Activated T-cell treated with anti-CD3 and anti-CD28 coated beads, Interleukin-2, amount 50 U/mL, for 1 hour (primary cell): ENCODE results near the gene PDLIM1.

Experiments used
- DNase-seq: peaks from one replicate; pipeline ENCODE4 v3.0.0-alpha.2; 2020

Gene PDLIM1

DNA sequence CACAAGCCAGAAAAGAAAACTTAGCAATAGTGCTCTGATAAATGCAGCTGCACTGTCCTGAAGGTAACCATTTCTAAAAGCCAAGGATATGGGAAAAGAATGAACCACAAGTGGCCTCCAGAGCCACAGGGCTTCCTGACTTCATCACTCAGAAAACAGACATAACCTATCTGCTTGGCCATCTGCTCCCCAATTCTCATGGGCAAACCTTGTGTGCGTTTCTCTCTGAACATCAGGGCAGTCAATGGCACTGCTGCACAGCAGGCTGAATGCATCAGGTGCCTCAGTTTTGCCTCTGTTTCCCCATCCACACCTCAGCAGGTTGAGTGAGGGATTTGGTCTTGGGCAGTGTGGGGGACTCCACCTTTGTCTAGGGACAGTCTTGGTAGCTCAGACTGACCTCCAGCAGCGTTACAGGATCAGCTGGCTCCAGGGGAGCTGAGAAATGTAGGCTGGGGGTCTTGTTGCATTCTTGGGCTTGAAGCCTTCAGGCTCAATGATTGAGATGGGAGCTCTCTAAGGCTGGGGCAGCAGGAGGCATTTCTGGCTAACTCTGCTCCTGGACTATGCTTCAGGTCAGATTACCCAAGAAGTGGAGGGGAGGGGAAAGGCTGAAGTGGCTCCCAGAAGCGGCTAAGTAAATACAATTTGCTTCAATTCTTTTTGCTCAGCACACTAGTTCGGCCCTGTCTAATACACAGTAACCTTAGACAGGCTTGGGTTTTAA is 23.6 kb upstream of the PDLIM1 start:
- no peak for DNase-seq

DNA sequence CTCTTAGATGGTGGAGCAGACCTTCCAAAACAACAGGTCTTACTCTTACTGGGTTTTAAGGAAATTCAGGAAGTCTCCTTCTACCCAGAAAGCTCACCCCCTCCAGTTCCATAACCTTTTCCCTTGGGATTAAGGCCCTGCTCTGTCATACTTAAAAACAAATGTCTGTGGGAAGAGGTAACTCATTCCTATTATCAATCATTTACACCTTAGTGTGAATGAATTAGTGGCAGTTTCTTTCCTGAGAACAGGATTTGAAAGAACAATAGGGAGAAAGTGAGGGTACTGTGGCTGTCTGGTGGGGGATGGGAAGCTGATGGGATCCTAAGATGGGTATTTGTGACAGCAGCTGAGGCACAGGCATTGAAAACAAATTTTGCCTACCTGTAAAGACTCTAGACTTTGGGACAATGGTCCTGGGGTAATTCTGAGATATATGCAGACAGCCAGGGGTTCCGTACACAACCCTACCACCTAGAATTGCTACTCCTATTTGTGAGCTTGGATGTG is 22.2 kb upstream of the PDLIM1 start:
- DNase-seq = no peak

DNA sequence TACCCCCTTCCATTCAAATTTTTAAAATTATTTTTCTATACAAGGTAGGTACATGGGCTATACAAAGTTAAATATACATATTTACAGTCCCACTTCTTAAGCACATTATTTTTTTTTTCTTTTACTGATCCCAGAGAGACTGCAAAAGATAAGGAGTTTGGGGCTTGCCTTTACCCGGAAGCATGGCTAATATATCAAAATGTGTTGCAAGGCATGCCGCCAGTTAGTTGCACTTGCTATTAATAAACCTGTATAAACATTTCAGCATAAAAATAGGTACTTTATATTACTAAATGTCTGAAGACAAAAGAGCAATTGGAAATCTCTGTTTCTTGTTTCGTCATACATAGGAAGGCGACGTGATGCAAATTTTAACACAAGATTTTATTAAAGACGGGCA is 21.5 kb upstream of the PDLIM1 start:
- no peak for DNase-seq

DNA sequence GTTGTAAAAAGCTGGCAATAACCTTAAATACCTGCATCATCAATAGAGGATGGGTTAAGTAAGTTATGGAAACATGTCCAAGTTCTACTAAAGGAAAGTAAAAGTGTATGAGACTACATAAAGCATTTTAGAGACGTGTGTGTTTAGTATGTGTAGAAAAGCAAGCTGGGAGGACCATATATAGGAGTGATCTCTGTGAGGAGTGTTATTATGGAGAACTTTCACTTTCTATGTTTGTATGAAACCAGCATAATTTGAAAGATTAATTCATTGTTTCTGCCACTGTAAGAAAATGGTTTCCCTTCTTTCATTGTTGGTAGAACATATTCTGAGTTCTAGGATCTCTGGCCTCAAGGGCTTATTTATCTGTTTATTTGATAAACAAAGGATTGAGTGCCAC is 19.2 kb upstream of the PDLIM1 start:
- no peak for DNase-seq

DNA sequence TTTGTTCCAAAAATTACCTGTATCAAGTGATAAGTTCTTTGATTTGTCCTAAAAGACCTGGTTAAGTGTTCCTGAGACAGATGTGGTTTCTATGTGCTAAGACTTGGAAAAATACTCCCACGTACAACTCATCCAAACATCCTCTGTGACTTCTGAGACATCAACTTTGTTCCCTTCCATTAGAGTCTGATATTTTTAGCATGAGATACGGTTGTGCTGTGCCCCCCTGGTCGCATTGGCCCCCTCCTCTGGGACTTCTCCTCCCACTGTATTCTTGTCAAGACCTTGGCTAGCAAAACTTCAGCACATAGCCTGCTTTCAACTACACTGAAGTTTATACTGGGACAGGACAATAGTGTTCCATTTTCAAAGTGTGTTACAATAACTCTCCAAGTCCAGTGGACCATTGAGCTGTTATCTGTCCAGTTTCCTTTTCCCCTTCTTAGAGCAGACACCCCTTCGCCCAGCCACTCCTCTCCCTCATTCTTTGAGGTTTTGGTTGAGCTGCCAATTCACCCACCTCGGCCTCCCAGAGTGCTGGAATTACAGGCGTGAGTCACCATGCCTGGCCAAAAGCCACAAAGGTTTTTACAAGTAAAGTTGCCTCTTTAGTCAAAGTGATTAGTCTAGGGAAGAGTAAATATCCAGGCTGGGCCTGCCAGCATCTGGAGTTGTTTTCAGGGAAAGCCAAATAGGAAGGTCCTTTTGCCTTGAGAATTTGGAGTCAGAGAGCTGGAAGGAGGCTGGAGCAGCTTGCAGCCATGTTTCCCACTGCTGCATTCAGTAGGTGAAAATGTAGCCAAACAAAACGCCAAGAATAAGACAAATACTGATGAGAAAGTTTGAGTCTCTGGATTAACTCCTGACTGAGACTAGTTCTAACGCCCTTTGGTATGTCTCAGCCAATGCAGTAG is 17.8 kb upstream of the PDLIM1 start:
- no peak for DNase-seq

DNA sequence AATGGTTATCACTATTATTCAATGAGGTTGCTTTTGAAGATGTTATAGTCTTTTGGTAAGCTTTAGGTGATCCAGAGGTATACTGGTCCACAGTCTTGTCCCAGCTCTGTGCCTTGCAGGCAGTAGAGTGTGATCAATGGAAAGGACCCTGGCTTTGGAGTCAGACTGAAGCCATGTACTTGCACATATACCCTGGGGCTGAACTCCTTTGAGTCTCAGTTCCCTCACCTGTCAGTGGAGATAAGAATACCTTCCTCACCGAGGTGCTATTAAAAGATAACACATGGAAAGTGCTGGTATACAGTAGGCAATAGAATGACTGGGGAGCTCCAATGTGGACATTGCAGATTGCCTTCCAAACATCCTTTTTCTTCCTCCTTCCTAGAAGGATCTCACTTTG is 16.0 kb upstream of the PDLIM1 start:
- no peak for DNase-seq

DNA sequence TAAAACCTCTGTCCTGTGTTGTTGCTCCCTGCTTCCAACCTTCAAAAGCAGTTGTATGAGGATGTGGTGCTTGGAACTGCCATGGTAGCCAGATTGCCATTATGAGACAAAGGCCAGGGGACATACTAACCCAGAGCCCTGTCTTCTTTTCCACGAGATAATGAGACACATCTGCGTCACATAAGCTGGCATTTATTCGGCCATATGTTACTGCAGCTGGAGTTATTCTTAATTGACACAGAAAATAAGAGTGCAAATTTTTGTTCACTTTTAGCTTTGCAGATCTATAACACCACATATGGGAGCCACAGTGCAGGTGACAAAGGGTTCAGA is 15.5 kb upstream of the PDLIM1 start:
- no peak for DNase-seq

DNA sequence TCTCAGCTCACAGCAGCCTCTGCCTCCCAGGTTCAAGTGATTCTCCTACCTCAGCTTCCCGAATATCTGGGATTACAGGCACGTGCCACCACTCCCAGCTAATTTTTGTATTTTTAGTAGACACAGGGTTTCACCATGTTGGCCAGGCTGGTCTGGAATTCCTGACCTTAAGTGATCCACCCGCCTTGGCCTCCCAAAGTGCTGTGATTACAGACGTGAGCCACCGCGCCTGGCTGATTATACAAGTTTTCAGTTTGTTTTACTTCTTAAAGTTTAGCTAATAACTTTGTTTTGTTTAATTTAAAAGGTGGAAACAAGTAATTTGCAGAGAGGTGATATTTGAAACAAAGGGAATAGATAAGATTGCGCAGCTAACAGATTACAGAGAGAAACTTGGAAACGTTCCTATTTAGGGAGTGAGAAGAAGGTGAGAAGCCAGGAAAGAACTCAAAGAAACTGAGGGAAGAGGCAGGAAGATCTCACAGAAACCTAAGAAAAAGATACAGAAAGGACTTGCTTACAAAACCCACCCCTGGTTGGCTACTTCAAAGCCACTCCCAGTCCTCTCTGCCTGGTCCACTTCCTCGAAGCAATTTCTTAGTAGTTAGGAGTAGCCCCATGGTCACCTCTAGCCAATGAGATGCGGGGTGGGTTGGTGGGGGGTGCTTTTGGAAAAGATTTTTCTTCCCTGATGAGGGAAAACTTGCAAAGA is 15.0 kb upstream of the PDLIM1 start:
- no peak for DNase-seq

DNA sequence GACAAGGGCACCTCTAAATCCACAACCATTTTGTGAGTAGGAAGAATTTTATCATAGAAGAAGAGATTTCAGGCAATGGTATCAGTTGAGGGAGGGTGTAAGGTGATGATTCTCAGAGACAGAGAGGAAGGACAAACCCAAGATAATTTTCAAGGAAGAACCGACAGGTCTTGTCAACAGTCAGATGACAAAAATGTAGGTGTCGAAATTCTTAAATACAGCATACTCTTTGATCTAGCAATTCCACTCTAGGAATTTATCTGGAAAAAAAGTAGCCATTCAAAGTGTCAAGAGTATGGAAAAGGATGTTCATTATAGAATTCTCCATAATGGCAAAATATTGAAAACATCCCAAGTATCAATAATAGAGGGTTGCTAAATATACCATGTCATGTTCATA is 14.2 kb upstream of the PDLIM1 start:
- no peak for DNase-seq

DNA sequence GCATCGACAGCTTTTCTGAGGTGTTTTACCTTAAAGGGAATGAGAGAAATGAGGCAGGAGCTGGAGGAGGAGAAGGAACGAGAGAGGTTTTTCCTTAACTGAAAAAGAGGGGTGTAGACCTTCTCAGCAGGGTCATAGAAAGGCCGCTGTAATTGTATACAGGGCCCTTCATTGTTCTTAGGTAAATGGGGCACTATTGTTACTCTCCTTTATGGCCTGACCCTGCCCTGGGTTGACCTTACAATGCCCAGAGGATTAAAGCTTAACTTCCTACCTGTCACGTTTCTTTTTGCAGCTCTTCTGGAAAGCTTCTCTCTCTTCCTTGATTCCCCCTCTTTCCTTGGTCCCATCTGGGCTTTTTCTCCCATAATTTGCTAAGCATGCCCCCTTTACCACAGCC is 13.7 kb upstream of the PDLIM1 start:
- DNase-seq = no peak

DNA sequence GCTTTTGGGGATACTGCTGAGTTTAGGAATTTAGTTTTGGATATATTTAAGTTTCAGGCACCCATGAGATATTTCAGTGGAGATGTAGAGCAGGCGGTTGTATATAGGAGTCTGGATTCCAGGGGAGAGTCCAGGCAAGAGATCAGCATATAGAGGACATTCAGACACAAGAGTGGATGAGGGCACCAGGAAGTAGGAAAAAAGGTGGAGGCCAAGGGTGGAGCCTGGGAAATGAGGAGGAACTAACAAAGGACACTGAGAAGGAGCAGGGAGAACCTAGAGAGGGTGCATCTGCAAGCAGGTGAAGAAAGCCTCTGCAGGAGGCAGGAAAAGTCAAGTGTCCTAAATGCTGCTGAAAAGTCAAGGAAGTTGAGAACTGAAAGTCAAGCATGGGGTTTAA is 13.1 kb upstream of the PDLIM1 start:
- no peak for DNase-seq

DNA sequence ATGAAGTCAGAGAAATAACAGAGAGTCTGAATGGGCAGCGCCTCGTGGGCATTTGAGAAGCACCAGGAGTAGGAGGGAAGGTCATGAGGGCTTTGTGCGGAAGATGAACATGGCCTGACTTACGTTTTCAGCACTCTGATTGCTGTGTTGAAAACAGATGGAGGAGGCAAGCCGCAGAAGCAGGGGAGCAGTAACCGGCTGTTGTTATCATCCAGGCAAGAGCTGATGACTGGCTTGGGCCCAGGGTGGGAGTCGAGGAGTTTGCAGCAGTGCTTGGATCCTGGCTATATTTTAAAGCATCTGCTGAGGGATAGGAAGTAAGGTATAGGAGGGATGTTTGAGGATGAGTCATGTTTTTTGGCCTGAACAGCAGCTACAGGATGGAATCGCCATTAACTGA is 12.7 kb upstream of the PDLIM1 start:
- no peak for DNase-seq

DNA sequence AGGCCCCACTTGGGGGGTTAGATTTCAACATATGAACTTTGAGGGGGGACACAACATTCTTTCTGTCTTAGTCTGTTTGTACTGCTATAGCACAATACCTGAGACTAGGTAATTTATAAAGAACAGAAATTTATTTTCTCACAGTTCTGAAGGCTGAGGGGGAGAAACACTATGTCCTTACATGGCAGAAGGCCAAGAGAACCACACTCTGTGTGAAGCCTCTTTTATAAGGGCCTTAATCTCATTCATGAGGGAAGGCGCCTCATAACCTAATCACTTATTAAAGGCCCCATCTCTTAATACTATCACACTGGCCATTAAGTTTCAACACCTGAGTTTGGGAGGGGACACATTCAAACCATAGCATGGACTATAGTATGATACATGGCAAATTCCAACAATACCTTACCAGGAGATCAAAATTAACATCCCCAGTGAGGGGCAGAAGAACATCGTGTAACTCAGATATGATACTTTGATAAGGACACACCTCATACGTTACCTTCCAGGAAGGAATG is 9.3 kb upstream of the PDLIM1 start:
- no peak for DNase-seq

DNA sequence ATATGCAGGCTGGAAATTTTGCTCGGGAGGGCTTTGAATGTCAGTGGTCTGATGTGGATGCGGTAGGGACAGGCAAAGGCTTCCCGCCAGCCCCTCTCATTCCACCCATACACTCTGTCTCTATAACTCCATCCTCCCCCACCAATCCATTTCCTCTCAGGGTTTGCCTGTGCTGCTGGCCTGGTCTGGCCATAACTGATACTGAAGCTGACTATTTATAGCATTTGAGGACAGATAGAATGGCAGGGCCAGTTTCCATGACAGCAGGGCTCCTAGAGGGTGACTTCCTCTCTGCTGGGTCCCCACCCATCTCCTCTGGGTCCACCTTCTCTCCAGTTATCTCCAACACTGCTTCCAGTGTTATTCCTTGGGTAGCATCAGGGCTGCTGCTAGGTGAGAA is 6.6 kb upstream of the PDLIM1 start:
- no peak for DNase-seq

DNA sequence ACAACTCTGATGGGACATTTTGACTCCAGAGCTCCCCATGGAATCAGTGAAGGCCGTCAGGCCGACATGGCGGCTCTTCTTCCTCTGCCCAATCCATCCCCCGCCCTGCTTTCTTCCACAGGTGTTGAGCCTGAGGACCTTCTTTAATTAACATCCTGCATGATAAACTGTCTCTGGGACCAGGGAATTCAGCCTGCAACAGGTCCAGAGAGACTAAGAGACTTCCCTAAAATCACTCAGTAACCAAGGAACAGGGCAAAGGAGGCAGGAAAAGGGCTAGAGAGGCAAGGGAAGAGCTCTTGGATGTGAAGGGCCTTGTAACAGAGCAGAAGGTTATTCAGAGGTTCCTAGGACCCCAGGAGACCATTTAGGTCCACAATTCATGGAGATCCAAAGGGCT is 6.0 kb upstream of the PDLIM1 start:
- no peak for DNase-seq

DNA sequence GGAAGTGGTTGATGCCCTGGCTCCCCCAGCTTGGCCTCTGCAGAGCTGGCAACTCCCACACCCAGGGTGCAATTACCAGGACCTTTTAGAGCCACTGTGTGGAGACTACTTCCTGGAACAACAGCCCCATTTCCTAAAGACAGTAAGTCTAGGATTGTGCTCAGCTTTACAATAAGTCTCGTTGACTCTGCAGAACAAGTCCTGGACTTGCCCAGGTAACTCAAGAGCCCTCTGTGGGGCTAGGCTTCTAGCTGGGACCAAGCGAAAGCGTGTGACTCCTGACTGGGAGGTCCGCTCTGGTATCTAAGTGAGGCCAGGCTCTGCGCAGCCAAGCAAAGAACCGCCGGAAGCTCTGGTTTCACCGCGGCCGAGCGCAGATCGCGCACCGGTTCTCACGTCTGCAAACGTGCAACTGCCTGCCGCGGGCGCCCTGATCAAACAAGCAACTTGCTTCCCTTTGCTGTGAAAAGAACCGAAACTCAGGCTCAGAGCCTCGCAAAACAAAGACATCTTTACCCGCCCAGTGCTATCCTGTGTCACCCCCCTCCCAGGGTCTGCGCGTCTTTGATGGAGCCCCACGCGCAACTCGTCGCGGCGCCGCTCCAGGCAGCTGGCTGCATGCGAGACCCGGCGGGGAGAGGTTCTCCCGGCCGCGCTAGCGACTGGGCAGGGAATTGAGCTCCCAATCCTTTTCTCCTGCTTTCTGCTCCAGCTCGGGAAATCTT is 4.4 kb upstream of the PDLIM1 start:
- DNase-seq = peak; percentile 26

DNA sequence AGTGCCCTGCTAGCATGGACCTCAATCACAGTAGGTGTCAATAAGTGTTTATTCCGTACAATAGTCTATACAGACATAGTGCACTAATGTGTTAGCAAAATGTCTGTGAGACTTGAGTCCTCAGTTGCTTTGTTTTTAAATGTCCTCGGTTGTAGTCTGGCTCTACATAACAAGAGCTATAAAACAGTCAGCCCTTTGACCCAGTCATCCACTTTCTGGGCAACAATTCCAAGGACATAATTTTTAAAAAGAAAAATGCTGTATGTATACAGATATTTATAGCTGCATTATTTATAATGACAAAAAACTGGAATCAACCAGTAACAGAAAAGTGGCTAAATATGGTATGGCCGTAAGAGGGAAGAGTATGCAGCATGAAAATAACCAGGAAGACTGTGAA is 2.8 kb upstream of the PDLIM1 start:
- DNase-seq = no peak

DNA sequence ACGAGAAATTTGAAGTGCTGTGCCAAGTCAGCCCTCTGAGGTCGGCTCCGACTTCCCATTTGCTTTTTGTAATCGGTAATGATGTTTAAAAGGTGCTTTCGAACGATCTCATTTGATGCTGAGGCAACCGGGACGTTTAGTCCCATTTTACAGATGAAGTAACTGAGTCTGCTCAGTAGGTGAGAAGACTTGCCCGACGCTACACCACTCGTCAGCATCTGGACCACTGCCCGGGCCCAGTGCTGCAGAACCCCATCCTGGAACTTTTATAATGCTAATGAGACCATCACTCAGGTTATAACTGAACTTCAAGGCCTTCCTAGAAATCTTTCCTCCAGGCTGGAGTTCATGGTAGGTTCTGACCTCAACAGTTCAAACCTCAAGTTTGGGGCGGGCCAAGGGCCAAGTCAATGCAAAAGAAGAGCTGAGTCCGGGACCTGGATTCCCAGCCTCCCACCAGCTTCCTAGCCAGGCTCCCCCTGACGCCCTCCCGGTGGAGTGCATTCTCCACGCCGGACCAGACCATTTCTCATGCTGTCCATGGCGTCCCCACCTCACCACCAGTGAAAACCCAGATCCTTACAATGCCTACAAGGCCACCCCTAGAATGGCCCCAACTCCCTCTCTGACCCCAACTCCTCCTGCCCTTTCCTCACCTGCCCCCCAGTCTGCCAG is 699 bp upstream of the PDLIM1 start:
- no peak for DNase-seq

DNA sequence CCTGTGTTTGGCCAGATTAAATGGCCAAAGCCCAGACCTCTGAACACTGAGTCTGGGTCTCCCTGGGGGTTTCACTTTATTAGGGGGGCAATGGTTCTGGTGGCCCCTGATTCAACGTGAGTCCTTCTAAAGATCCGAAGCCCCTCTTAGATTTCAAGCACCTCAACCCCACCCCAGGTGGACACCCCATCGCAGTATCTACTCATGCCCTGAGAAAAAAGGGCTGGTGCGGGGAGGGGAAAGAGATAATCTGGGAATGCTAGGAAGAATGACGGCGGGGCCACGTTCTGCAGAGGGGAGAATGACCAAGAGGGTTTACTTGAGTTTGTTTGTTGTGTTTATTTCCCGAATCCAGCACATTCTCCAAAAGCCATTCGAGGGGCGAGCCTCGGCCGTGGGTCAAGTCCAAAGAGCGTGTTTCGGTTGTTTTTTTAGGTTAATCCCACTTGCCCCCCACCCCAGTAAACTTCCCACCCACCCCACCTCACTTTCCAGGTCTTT is 832 bp downstream of the PDLIM1 start:
- no peak for DNase-seq

DNA sequence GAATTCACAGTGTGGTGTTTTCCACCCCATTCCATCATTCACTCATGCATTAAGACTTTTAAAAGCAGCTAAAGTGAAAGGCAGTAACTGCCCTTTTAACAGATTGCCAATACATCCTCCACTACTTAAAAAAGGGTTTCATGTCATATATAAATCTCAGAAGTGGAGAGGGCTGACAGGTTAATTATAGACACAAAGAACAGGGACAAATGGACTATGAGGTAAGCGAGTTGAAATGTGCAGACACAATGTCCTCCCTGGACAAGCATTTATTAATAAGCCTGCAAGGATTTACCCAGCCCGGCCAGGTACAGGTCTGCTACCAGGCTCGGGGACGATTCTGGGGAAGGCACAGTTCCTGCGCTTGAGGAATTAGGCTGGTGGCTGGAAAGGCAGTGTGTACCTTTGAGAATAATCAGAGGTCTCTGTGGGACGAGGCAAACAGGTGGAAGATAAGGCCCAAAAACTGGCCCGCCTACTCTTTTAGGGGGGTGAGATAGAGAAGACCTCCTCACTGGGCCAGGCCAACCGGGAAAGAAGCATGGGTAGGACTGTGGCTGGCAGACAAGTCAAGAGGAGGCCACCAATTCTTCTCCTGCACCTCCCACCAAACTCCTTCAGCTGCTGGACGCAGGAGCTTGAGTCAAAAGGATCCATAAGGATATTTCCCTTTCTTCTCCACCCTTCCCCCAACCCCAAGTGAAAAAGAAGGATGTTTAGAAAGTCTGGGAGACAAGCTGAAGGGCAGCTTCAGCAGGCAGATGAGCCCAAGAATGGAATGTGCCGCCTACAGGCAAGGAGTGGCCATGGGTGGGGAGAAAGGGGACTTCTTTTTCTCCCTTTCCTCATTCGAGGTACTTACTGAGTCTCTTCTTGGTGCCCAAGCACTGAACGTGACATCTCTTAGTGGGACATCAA is 1.5 kb downstream of the PDLIM1 start:
- no peak for DNase-seq

DNA sequence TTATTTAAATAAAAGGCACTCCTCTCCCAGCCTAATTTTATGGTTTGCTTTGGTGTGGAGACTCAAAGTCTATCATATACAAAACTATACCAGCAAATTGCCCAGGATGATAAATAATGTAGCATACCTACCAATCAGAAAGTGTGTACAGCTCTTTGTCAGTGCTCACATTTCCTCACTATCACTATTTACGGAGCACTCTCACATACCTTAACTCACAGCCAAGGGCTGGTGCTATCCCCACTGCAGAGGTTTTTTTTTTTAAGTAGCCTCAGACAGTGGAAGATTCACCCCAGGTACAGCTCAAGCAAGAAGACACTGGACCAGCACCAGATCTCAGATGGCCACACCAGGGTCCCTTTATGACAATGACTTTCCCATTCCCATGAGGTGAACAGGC is 2.5 kb downstream of the PDLIM1 start:
- DNase-seq = no peak
